EH (cell line): ENCODE results near the gene AREL1.
"Not testable (repeated sequence)": the region's sequence is repeated elsewhere in the genome, so short reads cannot be mapped to it uniquely, and the experiment has no call there.

Experiments
- DNase-seq: peaks from one replicate; pipeline ENCODE4 v3.0.0-alpha.2; 2015; ENCODE audit warnings: low read depth

AREL1 gene, protein sequence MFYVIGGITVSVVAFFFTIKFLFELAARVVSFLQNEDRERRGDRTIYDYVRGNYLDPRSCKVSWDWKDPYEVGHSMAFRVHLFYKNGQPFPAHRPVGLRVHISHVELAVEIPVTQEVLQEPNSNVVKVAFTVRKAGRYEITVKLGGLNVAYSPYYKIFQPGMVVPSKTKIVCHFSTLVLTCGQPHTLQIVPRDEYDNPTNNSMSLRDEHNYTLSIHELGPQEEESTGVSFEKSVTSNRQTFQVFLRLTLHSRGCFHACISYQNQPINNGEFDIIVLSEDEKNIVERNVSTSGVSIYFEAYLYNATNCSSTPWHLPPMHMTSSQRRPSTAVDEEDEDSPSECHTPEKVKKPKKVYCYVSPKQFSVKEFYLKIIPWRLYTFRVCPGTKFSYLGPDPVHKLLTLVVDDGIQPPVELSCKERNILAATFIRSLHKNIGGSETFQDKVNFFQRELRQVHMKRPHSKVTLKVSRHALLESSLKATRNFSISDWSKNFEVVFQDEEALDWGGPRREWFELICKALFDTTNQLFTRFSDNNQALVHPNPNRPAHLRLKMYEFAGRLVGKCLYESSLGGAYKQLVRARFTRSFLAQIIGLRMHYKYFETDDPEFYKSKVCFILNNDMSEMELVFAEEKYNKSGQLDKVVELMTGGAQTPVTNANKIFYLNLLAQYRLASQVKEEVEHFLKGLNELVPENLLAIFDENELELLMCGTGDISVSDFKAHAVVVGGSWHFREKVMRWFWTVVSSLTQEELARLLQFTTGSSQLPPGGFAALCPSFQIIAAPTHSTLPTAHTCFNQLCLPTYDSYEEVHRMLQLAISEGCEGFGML

DNA sequence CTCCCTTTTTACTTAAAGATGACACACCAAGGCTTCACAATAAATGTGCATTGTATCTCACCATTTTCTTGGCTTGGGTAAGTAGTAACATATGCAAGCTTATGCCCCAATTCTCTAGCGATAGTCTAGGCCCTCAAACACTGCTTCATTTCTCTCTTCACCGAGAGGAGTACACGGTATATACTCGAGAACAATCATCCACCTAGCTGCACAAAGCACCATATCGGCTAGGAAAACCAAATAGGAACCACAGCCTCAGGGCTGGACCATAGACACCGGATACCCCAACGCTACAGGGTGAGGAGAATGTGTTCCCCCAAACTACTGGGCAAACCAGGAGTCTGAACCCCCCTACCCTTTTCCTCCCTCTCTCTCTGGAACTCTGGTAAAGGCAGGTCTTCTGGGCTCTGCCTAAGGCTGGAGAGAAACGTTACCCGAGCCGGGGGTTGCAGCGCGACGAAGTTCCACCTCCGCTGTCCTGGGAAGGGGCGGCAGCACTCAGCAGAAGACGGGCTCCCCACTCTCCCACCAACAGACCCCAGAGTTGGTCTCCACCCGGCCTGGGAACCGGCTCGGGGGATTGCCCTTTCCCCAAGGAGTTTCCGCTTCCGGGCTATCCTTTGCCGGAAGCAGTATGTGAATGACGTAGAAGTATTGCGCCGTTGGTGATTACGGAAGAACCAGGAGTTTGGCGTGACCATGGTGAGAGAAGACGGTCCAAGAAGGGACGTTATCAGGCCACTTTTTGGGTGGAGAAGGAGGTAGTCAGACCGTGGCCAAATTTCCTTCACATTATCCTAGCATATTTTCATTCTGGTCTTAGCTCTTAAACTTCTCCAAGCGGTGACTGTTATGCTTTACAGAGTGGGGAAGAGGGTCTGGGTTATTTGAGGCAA lies at the start of gene AREL1, which contains the start of gene FCF1:
Gene AREL1 (minus strand): TSS at position 582 of the 896 bp plus-strand sequence. CDS start 27,465 bp downstream, outside the sequence.
Gene FCF1 (plus strand): TSS at position 646 of the 896 bp plus-strand sequence. CDS start 54 bp downstream, at position 700.
- DNase-seq = peak; percentile 90

DNA sequence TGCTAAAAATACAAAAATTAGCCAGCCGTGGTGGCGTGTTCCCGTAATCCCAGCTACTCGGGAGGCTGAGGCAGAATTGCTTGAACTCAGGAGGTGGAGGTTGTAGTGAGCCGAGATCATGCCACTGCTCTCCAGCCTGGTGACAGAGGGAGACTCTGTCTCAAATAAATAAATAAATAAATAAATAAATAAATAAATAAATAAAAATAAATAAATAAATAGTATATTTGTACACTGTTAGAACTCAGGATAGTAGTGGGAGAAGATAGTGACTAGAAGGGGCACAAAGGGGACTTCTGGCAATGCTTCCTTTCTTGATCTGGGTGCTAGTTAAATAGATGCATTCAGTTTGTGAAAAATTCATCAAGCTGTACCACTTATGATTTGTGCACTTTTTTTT lies 45.6 kb upstream of the AREL1 start:
- DNase-seq = not testable (repeated sequence)

DNA sequence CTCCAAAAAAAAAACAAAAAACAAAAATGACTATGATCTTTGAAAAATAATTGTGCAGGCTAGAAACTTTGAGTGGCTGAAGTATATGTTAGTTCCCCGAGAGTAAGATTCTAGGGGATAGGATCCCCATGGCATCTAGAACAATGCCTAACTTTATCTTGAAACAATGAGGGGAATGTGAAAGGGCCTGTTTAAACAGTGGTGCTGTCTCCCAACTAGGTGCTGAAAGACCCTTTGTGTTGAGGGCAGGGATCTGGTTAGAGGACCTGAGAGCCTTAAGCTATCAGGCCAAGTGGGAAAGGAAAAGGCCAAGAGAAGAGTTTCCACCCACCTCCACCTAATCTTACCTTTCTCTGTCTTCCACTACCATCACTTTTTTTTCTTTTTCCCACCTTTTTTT lies 43.4 kb upstream of the AREL1 start:
- DNase-seq = no peak

DNA sequence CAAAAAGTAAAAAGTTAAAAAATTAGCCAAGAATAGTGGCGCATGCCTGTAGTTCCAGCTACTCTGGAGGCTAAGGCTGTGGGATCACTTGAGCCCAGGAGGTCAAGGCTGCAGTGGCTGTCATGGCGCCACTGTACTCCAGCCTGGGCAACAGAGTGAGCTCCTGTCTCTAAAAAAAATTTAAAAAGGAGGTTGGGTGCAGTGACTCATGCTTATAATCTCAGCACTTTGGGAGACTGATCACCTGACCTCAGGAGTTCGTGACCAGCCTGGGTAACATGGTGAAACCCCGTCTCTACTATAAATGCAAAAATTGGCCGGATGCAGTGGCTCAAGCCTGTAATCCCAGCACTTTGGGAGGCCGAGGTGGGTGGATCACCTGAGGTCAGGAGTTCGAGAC lies 42.0 kb upstream of the AREL1 start:
- no peak for DNase-seq

DNA sequence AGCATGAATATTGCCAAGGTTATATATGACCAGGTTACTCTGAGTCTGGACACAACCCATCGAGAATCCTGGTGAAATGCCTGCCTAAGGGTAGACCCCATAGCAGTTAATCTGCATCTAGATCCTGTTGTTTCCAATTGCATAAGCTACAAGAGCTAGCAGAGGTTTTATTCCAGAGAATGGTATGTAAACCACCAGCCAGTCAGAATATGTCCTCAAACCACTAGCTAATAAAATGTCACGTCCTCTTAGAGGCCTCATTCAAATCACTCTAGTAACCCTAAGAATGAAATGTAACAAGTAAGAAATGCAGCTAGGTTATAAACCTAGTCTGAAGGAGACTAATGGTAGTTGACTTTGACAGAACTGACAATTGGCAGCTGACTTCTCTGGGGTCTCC lies 41.3 kb upstream of the AREL1 start:
- DNase-seq = peak; percentile 72

DNA sequence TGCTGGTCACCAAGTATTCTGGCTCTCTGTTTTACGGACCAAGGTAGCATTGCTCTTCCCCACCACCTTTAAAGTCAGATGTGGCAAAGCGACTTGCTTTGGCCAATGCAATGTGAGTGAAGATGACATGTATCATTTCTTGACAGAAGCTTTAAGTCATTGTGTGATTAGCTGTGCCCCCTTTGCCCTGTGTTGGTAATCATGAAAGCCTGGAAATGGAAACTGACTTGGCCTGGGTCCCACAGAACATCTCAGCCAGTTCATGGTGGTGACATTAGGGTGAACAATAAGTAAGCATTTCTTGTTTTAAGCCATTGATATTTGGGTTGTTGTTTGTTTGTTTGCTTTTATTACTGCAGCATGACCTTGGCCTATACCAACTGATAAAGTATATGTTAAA lies 34.4 kb upstream of the AREL1 start:
- DNase-seq = no peak

DNA sequence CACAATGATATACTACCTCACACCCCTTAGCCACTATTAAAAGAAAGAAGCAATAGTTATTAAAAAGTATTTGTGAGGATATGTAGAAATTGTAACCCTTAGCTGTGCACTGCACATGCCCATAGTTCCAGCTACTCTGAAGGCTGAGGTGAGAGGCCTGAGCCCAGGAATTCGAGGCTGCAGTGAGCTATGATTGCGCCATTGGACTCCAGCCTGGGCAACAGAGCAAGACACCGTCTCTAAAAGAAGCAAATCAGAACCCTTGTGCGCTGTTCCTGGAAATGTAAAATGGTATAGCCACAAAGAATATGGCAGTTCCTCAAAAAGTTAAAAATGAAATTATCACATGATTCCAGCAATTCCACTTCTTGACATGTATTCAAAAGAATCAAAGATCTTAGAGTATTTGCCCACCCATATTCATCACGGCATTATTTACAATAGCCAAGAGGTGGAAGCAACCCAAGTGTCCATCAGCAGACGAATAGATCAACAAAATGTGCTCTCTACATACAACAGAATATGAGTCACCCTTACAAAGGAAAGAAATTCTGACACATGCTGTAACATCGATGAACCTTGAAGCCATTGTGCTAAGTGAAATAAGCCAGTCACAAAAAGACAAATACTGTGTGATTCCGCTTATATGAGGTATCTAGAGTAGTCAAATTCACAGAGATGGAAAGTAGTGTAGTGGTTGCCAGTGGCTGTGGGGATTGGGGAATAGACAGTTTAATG lies 26.6 kb upstream of the AREL1 start:
- DNase-seq = no peak

DNA sequence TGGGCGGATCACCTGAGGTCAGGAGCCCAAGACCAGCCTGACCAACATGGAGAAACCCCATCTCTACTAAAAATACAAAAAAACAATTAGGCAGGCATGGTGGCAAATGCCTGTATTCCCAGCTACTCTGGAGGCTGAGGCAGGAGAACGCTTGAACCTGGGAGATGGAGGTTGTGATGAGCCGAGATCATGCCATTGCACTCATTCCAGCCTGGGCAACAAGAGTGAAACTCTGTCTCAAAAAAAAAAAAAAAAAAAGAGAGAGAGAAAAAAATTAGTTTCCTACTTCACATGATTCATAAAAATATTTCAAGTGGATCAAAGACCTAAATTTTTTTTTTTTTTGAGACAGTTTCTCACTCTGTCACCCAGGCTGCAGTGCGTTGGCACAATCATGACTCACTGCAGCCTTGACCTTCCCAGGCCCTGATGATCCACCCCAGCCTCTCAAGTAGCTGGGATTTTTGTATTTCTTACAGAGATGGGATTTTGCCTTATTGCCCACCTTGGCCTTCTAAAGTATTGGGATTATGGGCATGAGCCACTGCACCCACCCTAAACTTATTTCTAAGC lies 25.0 kb upstream of the AREL1 start:
- DNase-seq = peak; percentile 45

DNA sequence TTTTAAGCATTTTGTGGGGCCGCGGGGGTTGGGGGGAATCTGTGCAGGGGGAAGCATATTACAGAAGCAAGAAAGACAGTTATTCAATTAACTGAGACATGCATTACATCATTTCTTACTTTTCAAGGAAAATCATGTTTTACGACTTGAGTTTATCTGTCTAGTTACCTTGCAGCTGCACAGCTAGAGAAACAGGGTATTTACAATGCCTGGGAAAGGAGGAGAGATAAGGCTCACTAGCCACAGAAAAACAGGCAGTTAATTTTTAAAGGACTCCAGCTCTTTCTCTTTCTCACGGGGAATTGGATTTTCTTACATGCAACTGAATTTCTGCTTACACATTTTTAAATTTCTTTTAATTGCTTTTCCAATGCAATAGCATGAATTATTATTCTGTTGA lies 22.2 kb upstream of the AREL1 start:
- DNase-seq = no peak

DNA sequence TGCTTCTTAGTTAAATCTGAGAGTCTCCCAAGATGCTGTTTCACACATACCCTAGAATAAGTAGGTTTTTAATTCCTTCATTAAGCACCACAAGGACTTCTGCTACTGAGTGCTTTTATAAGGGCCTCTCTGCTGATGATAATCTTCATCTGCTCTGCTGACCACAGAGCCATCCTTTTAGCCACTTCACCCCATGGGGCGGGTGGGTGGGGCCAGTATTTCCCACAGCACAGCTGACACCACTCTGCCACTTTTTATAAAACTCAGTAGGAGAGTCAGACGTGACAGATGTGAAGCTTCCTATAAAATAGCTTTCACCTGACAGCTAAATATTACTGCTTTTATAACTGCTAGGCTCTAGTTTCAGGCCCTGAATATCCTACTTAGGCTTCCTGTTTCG lies 20.3 kb upstream of the AREL1 start:
- DNase-seq = no peak

DNA sequence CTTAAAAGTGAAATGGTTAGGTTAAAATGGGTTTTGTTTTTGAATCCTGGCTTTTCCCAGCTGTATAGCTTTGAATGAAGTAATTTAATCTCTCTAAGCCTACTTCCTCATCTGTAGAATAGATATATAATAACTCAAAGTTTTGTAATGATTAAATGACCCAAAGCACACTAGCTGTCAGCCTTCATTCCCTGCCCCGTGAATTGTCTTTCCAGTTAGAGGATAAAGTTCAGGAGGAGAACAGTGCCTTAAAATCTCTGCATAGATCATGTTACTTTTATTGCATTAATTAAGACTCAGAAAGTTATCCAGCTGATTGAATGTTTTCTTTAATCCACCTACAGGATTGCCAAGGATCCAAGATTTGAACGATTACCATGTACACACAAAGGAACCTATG lies 19.5 kb upstream of the AREL1 start:
- DNase-seq = no peak

DNA sequence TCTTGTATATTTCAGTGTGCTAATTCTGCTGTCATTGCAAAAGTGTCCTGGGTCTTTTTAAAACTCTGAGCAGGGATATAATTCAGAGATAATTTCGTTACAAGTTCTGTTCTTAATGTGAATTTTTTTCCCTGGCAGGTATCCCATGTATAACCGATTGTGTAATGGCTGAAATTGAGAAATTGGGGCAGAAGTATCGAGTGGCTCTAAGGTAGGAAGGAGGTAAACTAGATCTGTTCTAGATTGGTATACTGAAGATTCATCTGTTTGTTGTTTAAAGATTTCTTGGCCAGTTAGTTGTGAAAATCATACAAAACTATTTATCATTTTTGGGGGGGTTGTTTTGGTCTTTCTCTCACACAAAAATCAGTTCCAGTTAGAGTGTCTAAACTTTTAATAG lies 10.3 kb upstream of the AREL1 start:
- no peak for DNase-seq

DNA sequence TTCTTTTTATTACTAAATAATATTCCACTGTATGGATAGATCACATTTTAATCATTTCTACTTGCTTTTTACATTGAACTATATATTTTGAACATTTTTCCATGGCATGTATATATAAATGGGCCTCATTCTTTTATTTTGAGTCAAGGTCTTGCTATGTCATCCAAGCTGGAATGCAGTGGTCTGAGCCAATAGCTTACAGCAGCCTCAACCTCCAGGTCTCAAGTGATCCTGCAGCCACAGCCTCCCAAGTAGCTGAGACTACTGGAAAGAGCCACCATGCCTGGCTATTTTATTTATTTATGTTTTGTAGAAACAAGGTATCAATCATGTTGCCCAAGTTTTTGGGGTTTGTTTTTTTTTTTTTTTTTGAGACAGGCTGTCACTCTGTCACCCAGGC lies 7.6 kb upstream of the AREL1 start:
- peak; percentile 62 for DNase-seq

DNA sequence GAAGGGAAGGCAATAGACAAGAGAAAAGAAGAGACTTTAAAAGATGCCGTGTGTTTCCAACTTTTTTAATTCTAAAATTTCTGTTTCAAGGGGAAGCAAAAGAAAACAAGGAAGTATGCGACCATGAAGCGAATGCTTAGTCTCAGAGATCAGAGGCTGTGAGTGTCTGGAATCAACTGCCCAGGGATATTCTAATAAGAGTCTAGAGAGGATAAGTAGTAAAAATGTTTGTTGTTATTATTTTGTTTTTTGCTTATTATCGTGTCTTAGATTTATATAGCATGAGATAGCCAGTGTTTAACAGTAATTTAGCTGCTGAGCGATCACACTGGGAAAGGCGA lies 485 bp upstream of the AREL1 start:
- DNase-seq = no peak

DNA sequence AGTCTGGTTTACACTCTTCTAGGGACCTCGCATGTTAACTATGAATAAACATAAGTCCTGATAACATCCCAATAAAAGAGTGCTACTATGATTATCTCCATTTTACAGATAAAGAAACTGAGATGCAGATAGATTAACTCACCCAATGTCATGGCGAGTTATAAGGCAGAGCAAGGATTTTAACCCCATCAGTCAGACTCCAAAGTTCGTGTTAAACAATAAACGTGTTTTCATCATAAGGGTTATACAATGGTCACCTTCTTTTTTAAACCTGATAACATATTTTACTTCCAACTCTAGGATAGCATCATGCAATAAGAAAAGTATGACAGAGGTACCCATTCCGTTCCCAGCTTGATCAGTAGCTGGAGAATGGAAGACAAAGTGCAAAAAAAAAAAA lies 1.2 kb downstream of the AREL1 start:
- DNase-seq = no peak

DNA sequence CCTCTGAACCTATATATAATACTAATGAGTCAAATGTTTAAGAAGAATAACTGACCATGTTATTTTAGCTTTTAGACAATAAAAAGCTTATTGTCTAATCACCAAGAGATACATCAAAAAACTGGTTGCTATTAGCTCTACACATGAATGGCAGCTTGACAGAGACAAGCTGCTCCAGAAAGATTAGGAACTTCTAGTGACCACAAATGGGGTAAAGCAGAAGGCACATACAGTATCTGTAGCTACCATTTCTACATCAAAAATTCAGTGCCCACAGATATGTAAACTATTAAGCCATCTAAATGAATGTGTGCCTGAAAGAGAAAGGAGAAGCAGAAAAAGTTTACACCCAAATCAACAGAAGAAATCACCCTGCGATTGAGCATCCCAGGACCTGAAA lies 2.4 kb downstream of the AREL1 start:
- no peak for DNase-seq

DNA sequence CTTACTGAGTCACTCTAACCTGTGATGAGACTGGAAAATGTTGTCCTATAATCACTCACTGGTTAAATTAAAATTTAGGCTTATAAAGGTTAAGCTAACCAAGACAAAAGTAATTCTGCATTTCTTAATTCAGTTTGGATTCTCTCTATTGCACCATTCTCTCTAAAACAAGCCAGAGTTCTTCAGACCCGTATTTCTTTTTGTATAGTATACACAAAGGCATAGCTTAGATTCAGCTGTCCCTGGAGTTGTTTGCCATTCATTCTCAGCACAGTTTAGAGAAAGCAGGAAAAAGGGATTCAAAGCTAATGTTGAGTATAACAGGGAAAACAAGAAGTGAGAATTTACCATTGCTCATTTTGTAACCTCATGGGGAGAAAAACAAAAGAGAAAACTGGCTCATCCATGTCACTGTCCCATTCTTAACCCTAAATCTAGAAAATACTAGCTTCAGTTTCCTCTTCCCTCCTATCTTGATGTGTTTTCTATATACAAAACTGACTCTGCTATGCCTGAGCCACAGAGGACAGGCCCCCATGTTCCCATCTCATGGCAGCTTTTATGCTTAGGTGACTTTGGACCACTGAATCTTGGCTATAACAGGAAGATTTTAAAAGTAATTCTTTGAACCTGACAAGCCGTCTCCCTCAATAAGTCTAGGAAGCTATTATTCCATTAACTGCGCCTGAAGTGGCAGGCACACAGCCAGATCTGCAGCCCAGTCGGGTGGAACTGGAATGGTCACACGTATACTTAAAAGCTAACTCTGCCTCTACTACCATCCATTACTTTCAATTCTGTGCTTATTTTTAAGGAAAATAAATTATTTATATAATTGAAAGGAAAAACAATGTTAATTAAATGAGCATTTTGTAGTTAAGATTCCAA lies 7.0 kb downstream of the AREL1 start:
- DNase-seq = no peak

DNA sequence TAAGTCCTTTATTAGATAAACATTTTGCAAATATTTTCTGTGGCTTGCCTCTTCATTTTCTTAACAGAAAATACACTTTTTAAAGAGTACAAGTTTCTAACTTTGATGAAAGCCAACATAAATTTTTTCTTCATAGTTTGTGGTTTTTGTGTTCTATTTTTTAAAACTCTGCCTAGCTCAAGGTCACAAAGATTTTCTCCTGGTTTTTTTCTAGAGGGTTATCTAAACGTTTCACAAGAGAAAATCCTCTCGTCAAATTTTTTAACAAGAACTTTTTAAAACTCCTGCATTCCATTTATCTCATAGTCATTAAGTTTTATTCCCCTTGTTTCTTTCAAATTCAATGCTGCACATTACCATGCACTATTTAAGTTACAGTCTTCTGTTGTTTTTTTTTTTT lies 8.2 kb downstream of the AREL1 start:
- peak; percentile 48 for DNase-seq

DNA sequence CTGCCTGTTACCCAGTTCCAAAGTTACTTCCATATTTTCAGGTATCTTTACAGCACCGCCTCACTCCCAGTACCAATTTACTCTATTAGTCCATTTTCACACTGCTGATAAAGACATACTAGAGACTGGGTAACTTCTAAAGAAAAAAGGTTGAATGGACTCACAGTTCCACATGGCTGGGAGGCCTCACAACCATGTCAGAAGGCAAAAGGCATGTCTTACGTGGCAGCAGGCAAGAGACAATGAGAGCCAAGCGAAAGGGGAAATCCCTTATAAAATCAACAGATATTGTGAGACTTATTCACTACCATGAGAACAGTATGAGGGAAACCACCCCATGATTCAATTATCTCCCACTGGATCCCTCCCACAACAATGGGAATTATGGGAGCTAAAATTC lies 9.8 kb downstream of the AREL1 start:
- no peak for DNase-seq

DNA sequence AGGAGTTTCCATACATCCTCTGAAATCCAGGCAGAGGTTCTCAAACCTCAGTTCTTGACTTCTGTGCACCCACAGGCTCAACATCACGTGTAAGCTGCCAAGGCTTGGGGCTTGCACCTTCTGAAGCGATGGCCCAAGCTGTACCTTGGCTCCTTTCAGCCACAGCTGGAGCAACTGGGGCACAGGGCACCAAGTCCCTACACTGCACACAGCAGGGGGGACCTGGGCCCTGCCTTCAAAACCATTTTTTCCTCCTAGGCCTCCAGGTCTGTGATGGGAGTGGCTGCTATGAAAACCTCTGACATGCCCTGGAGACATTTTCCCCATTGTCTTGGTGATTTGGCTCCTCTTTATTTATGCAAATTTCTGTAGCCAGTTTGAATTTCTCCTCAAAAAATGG lies 10.6 kb downstream of the AREL1 start:
- no peak for DNase-seq
